Tibial nerve (tissue), 4 donors: Measurements from ENCODE around the gene PAQR7.

Experiments used
- EP300 ChIP-seq, 2 donors: sonication (generic); formaldehyde crosslinking; IDR thresholded peaks; one replicate each; pipeline ENCODE4 v1.6.1; 2017; ENCODE audit warnings: antibody characterized with exemption in 2 of 2, mild to moderate bottlenecking in 1 of 2
- TF ChIP-seq, protein P1 (sequence below), 5 experiments: fragments of 200-600 bp in 3 of 5; fragments of 450-650 bp in 2 of 5; sonication (generic) in 3 of 5; IDR thresholded peaks; one replicate each; pipeline ENCODE4 v1.5.1; 2016 to 2019; ENCODE audit warnings: antibody characterized with exemption in 5 of 5, mild to moderate bottlenecking in 3 of 5, moderate library complexity in 2 of 5

DNA sequence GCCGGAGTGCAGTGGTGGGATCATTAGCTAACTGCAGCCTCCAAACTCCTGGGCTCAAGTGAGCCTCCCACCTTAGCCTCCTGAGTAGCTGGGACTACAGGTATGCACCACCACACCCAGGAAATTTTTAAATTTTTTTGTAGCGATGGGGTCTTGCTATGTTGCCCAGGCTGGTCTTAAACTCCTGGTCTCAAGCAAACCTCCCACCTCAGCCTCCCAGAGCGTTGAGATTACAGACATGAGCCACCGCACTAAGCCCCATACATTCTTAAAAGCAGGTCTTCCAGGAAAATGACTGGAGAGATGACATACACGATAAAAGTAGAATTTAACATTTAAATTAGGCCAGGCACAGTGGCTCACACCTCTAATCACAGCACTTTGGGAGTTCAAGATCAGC, 42.4 kb downstream of the PAQR7 start:
- TF ChIP-seq, protein P1, sequence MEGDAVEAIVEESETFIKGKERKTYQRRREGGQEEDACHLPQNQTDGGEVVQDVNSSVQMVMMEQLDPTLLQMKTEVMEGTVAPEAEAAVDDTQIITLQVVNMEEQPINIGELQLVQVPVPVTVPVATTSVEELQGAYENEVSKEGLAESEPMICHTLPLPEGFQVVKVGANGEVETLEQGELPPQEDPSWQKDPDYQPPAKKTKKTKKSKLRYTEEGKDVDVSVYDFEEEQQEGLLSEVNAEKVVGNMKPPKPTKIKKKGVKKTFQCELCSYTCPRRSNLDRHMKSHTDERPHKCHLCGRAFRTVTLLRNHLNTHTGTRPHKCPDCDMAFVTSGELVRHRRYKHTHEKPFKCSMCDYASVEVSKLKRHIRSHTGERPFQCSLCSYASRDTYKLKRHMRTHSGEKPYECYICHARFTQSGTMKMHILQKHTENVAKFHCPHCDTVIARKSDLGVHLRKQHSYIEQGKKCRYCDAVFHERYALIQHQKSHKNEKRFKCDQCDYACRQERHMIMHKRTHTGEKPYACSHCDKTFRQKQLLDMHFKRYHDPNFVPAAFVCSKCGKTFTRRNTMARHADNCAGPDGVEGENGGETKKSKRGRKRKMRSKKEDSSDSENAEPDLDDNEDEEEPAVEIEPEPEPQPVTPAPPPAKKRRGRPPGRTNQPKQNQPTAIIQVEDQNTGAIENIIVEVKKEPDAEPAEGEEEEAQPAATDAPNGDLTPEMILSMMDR (IDR thresholded peaks at IDR 0.05), result no peak
- TF ChIP-seq EP300 (IDR thresholded peaks at IDR 0.05), result no peak
